Lung (tissue), 12 donors: ENCODE measurements around the gene MED13. TPM values are rescaled to one million over a fixed set of nuclear protein-coding genes. Genes with fewer than 3 reads are reported as not detected.
"Not testable (repeated sequence)": the region's sequence is repeated elsewhere in the genome, so short reads cannot be mapped to it uniquely, and the experiment has no call there.

Experiments used
- ATAC-seq: fragments of 200-7000 bp; cut with Tn5 transposase; one replicate; pipeline ENCODE4 v1.9.1; 2020; ENCODE audit warnings: moderate number of reproducible peaks; ENCODE audit not compliant: insufficient read depth, low FRiP score
- DNase-seq, 3 donors: peaks; one replicate each; pipeline ENCODE4 v3.0.0-alpha.2; 2013 to 2017
- H3K27ac ChIP-seq, 2 donors: one replicate each; pipeline ENCODE4 v1.5.1; 2013; ENCODE audit warnings: mild to moderate bottlenecking in 2 of 2, moderate library complexity in 2 of 2, control low read depth in 1 of 2, inconsistent platforms in 1 of 2, low read depth in 1 of 2, low read length in 1 of 2
- H3K27me3 ChIP-seq, 3 donors: one replicate each; pipeline ENCODE4 v1.5.1; 2013; ENCODE audit warnings: low read length in 2 of 3; ENCODE audit not compliant: control insufficient read depth in 3 of 3, insufficient read depth in 3 of 3
- H3K36me3 ChIP-seq, 4 donors: one replicate each; pipeline ENCODE4 v1.5.1; 2013; ENCODE audit warnings: low read length in 4 of 4, mild to moderate bottlenecking in 1 of 4, moderate library complexity in 1 of 4; ENCODE audit not compliant: control insufficient read depth in 4 of 4, insufficient read depth in 4 of 4
- H3K4me1 ChIP-seq, 5 donors: one replicate each; pipeline ENCODE4 v1.5.1; 2013; ENCODE audit warnings: low read length in 5 of 5, mild to moderate bottlenecking in 2 of 5, moderate library complexity in 1 of 5; ENCODE audit not compliant: control insufficient read depth in 5 of 5, insufficient read depth in 5 of 5
- H3K4me3 ChIP-seq: one replicate; pipeline ENCODE4 v1.5.1; 2013; ENCODE audit warnings: mild to moderate bottlenecking, control low read depth, moderate library complexity
- H3K9ac ChIP-seq, 2 donors: one replicate each; pipeline ENCODE4 v1.5.1; 2013; ENCODE audit warnings: low read length in 2 of 2, control low read depth in 1 of 2; ENCODE audit not compliant: insufficient read depth in 1 of 2
- H3K9me3 ChIP-seq, 4 donors: one replicate each; pipeline ENCODE4 v1.5.1; 2013; ENCODE audit warnings: low read length in 3 of 4, mild to moderate bottlenecking in 1 of 4, moderate library complexity in 1 of 4; ENCODE audit not compliant: control insufficient read depth in 4 of 4, insufficient read depth in 3 of 4
- CTCF ChIP-seq: IDR thresholded peaks from 2 replicates; pipeline ENCODE4 v1.5.1; 2012; ENCODE audit warnings: mild to moderate bottlenecking; ENCODE audit errors: control extremely low read depth, extremely low read depth
- WGBS, 2 donors: extraction: QIAGEN DNeasy Blood & Tissue Kit; methylation state at CpG; one replicate each; pipeline ENCODE4 v1.1.7; 2013; 5-methylcytosine and 5-hydroxymethylcytosine counted together
- polyA plus RNA-seq, 2 donors: library from polyadenylated mRNA; stranded (reverse); fragments of 200-250 nt; gene quantifications; one replicate each; pipeline ENCODE4 v1.2.1, GENCODE V29; 2013
- total RNA-seq, 2 donors: library from RNA; depleted of rRNA in 1 of 2; stranded (reverse); fragments of >200 nt in 1 of 2; gene quantifications; one replicate each; pipeline ENCODE4 v1.2.1, GENCODE V29; 2014 to 2021
- donor health status: control.
- donor health status: control.
- donor health status: Bipolar disorder and iron deficiency.
- donor health status: healthy.
- donor health status: DM: yes; HTN: yes; CAD: no.

Gene MED13
- total and polyA plus RNA-seq, 4 donors, result 7.2 to 104 (median 38.1) TPM

- H3K27ac ChIP-seq, result no peak overlapping the region
- H3K27me3 ChIP-seq, result no peaks in the 10 kb centered on the region
- no peak for TF ChIP-seq CTCF
- H3K4me1 ChIP-seq, result no peaks in the 10 kb centered on the region
- no peak for DNase-seq
- 91 to 94% methylated on average over 5 of the region's 5 CpGs for WGBS, 2 donors
- no peak overlapping the region for H3K9ac ChIP-seq
- ATAC-seq, result no peak
- H3K4me3 ChIP-seq, result no peak overlapping the region
- H3K36me3 ChIP-seq, result peaks cover 0 to 33% (median 16%) of the 10 kb centered on the region in 4 donors
- H3K9me3 ChIP-seq, result no peaks in the 10 kb centered on the region
Observed at GRCh38 chr17:62008294-62008693, 56.8 kb downstream of the MED13 start.

GRCh38 chr17:62004388-62004787 is 60.7 kb downstream of the MED13 start:
- DNase-seq, result no peak
- TF ChIP-seq CTCF, result no peak
- ATAC-seq, result no peak

GRCh38 chr17:62003141-62003540 is 61.9 kb downstream of the MED13 start:
- H3K9me3 ChIP-seq, H3K9ac ChIP-seq: not testable (repeated sequence)
- WGBS, 2 donors, result 97 to 100% methylated on average over 3 of the region's 3 CpGs

More at GRCh38 chr17:62004388-62004787, 60.7 kb downstream of the MED13 start:
- Histone ChIP-seq H3K9me3 (no peaks in the 10 kb centered on the region), H3K4me3 (no peak overlapping the region), H3K36me3 (peaks cover 0 to 12% (median 7%) of the 10 kb centered on the region in 4 donors), H3K27ac (no peak overlapping the region), H3K4me1 (no peaks in the 10 kb centered on the region), H3K9ac (no peak overlapping the region), H3K27me3 (no peaks in the 10 kb centered on the region)

GRCh38 chr17:62001105-62001504 is 64.0 kb downstream of the MED13 start:
- Histone ChIP-seq H3K27ac (no peak overlapping the region), H3K9ac (no peak overlapping the region), H3K27me3 (no peaks in the 10 kb centered on the region), H3K4me1 (peaks cover 0 to 9% (median 3%) of the 10 kb centered on the region in 5 donors), H3K9me3 (no peaks in the 10 kb centered on the region), H3K36me3 (peaks cover 2 to 12% (median 5%) of the 10 kb centered on the region in 4 donors), H3K4me3 (no peak overlapping the region)
- no peak for DNase-seq
- WGBS, 2 donors, result 97% methylated on average over 2 of the region's 2 CpGs
- no peak for TF ChIP-seq CTCF
- no peak for ATAC-seq

More at GRCh38 chr17:62003141-62003540, 61.9 kb downstream of the MED13 start:
- H3K27me3 ChIP-seq, DNase-seq, ATAC-seq, H3K4me3 ChIP-seq, H3K4me1 ChIP-seq, H3K27ac ChIP-seq: not testable (repeated sequence)
- H3K36me3 ChIP-seq, result peaks cover 0 to 12% (median 5%) of the 10 kb centered on the region in 4 donors
